SJCRH30 (cell line): ENCODE measurements around the gene SPRR2D. TPM values are rescaled to one million over a fixed set of nuclear protein-coding genes. Genes with fewer than 3 reads are reported as not detected.
A peak's percentile ranks its signal among the peaks of the same experiment; 100 is the strongest.
"Not testable (repeated sequence)": the region's sequence is repeated elsewhere in the genome, so short reads cannot be mapped to it uniquely, and the experiment has no call there.

ENCODE experiments used
- DNase-seq, 2 experiments: peaks; one replicate each; pipeline ENCODE4 v3.0.0-alpha.2; 2015 to 2020
- H3K27ac ChIP-seq: fragments of 250-450 bp; sonication (Bioruptor Pico); 2 replicates; pipeline ENCODE4 v1.5.1; 2020; ENCODE audit warnings: mild to moderate bottlenecking, moderate library complexity
- H3K27me3 ChIP-seq: fragments of 250-450 bp; sonication (Bioruptor Pico); 2 replicates; pipeline ENCODE4 v1.5.1; 2020; ENCODE audit warnings: mild to moderate bottlenecking, moderate library complexity
- H3K36me3 ChIP-seq: fragments of 250-450 bp; sonication (Bioruptor Pico); 2 replicates; pipeline ENCODE4 v1.5.1; 2020; ENCODE audit warnings: mild to moderate bottlenecking, moderate library complexity
- H3K4me1 ChIP-seq: fragments of 250-450 bp; sonication (Bioruptor Pico); 2 replicates; pipeline ENCODE4 v1.5.1; 2020; ENCODE audit warnings: mild to moderate bottlenecking, moderate library complexity
- H3K4me3 ChIP-seq: fragments of 250-450 bp; sonication (Bioruptor Pico); 2 replicates; pipeline ENCODE4 v1.5.1; 2020; ENCODE audit warnings: mild to moderate bottlenecking, moderate library complexity
- H3K9me3 ChIP-seq: fragments of 250-450 bp; sonication (Bioruptor Pico); replicated peaks from 2 replicates; pipeline ENCODE4 v1.5.1; 2020; ENCODE audit warnings: mild to moderate bottlenecking, moderate library complexity
- total RNA-seq: library from RNA; depleted of rRNA; stranded (reverse); fragments of >200 nt; shearing (Covaris generic); gene quantifications from 2 replicates; pipeline ENCODE4 v1.2.3, GENCODE V29; 2014; rRNA removed

Gene SPRR2D
- not detected in 2 replicates for total RNA-seq

GRCh38 chr1:153040950-153041631 lies at the start of gene SPRR2D:
Gene SPRR2D (minus strand): TSS chr1:153041120. CDS start chr1:153040346, 774 bp downstream.
- H3K4me1 ChIP-seq, result no peaks in the 10 kb centered on the region
- no peak within 1 kb of the TSS for H3K27ac ChIP-seq
- no peaks in the 10 kb centered on the region for H3K27me3 ChIP-seq
- DNase-seq, result no peak
- H3K36me3 ChIP-seq, result no peaks in the 10 kb centered on the region
- no peaks in the 10 kb centered on the region for H3K9me3 ChIP-seq
- no peak within 1 kb of the TSS for H3K4me3 ChIP-seq

DNA sequence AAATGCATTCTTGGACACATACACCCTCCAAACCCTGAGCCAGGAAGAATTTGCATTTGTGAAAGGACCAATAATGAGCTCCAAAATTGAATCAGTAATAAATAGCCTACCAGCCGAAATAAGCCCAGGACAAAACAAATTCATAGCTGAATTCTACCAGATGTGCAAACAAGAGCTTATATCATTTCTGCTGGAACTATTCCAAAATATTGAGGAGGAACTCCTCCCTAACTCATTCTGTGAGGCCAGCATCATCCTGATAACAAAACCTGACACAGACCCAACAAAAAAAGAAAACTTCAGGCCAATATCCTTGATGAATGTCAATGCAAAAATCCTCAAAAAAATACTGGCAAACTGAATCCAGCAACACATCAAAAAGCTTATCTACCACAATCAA lies 46.7 kb upstream of the SPRR2D start:
- no peaks in the 10 kb centered on the region for H3K36me3 ChIP-seq
- no peaks in the 10 kb centered on the region for H3K4me1 ChIP-seq
- DNase-seq, result no peak
- H3K4me3 ChIP-seq, result no peak overlapping the region
- H3K9me3 ChIP-seq, result no peaks in the 10 kb centered on the region
- H3K27me3 ChIP-seq, result no peaks in the 10 kb centered on the region
- H3K27ac ChIP-seq, result no peak overlapping the region

GRCh38 chr1:153081736-153082135 lies 40.8 kb upstream of the SPRR2D start:
- no peak overlapping the region for H3K4me3 ChIP-seq
- no peaks in the 10 kb centered on the region for H3K4me1 ChIP-seq
- no peak for DNase-seq
- H3K27ac ChIP-seq, result no peak overlapping the region
- H3K9me3 ChIP-seq, result no peaks in the 10 kb centered on the region
- H3K27me3 ChIP-seq, result no peaks in the 10 kb centered on the region
- no peaks in the 10 kb centered on the region for H3K36me3 ChIP-seq

DNA sequence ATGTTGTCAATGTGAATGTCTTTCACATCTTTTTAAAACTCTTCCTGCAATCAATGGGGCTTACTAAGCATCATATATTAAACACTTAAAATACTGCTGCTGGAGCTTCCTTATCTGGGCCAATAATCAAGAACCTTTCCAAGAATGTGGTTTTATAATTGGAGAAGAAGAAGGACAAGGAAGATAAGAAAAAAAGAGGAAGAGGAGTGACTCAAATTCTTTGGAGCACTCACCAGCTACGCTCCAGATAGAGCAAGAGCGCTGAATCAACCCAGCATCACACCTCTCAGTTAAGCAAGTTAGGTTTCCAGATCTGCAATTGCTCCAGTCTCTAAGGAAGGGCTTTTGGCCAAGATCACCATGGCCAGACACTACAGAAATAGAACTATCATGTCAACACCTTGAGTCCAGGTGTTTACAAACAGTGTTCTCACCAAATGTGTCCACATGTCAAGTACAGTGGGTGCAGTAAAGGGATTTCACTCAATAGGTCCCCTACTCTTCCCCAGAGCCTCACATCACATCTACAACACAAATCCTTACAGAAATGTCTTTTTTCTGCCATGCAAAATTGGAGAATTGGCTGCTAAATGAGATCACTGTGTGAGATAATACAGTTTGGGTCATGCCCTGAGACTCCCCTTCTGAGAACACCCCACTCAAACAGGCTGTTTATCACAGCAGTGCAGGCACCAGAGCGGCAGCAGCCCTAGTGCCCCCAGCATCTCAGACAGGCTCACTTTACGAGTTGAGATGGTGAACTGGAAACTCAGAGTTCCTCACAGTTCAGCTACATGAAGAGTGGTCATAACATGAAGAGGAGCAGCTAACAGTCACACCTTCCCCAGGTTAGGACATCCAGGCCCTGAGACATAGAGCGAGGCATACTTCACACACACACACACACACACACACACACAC lies 32.1 kb upstream of the SPRR2D start:
- Histone ChIP-seq H3K9me3 (no peaks in the 10 kb centered on the region), H3K4me3 (no peak overlapping the region), H3K4me1 (no peaks in the 10 kb centered on the region), H3K36me3 (no peaks in the 10 kb centered on the region), H3K27me3 (no peaks in the 10 kb centered on the region), H3K27ac (no peak overlapping the region)
- DNase-seq, result no peak

DNA sequence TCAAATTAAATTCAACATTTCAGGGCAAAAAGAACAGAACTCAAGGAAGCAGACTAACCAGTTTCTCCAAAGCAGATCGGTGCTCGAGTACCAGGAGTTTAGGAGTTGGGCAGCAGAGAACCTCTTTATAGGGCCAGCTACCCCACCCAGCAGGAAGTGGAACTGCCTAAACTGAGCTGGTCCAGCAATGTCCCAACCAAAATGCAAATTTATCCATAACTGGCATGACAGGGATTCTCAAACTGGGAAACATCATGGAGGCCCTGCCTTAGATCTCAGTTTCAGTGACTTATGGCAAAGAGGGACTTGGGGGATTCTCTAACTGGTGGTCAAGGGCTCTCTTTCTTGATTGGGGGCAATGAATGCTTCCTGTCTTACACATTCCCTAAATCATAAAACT lies 30.6 kb upstream of the SPRR2D start, which contains the start of gene SPRR2B:
Gene SPRR2B, minus strand, starts transcription at position 101 of the 400 bp plus-strand sequence. CDS start 772 bp downstream, outside the sequence.
- Histone ChIP-seq H3K27ac (no peak within 1 kb of the TSS), H3K4me3 (no peak within 1 kb of the TSS), H3K9me3 (no peaks in the 10 kb centered on the region), H3K27me3 (no peaks in the 10 kb centered on the region), H3K4me1 (no peaks in the 10 kb centered on the region), H3K36me3 (no peaks in the 10 kb centered on the region)
- DNase-seq, result no peak

- Histone ChIP-seq H3K36me3 (no peaks in the 10 kb centered on the region), H3K27me3 (no peaks in the 10 kb centered on the region), H3K9me3 (no peaks in the 10 kb centered on the region), H3K4me1 (no peaks in the 10 kb centered on the region), H3K4me3 (no peak overlapping the region), H3K27ac (no peak overlapping the region)
- DNase-seq, result no peak
Measured at GRCh38 chr1:153070243-153070642, 29.3 kb upstream of the SPRR2D start.

DNA sequence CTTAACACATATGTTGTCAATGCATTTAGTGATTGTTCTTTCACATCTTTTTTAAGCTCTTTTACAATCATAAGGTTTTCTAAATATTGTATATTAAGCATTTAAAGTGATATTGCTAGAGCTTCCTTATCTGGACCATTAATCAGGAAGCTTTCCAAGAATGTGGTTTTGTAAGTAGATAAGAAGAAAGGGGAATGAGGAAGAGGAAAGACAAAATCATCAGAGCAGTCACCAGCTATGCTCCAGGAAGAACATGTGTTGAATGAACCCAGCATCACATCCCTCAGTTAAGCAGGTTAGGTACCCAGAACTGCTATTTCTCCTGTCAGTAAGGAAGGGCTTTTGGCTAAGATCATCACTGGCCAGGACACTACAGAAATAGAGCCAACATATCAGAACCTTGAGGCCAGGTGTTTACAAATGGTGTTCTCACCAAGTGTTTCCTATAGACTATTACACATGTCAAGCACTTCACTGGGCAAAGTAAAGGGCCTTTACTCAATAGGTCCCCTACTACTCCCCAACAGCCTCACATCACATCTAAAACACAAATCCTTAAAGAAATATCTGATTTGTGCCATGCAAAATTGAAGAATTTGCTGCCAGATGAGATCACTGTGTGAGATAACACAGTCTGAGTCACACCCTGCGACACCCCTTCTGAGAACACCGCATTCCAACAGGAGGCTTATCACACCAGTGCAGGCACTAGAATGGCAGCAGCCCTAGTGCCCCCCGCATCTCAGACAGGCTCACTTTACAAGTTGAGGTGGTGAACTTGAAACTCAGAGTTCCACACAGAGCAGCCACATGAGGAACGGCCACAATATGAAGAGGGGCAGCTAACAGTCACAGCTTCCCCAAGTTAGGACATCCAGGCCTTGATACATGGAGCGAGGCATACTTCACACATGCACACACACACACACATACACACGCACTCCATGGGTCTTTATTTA lies 18.2 kb upstream of the SPRR2D start:
- DNase-seq, result peak in 1 of 2 experiments; percentile 2

DNA sequence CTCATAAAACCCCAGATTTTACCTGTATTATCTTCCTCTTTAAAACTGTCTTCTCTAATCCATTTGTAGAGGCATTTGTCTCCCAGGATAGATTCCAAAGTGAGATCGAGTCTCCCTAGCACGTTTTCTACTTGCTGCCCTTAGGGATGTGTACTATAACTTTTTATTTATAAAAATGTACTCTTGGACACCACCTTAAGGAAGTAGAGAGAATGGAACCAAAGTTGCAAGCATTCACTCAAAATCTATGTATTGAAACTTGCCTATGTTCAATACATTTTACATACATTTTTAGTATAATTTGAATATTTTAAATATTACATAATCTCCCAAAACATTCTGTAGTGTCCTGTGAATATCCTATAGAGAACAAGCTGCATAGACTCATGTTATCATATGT lies 17.2 kb upstream of the SPRR2D start:
- H3K9me3 ChIP-seq, result no peaks in the 10 kb centered on the region
- no peak overlapping the region for H3K27ac ChIP-seq
- H3K4me1 ChIP-seq, result peaks cover 3% of the 10 kb centered on the region; the same call in 1 of the 2 replicates
- no peaks in the 10 kb centered on the region for H3K36me3 ChIP-seq
- H3K4me3 ChIP-seq, result no peak overlapping the region
- no peak for DNase-seq
- H3K27me3 ChIP-seq, result no peaks in the 10 kb centered on the region; the same call in none of the 2 replicates

More for the DNA sequence above, 18.2 kb upstream of the SPRR2D start:
- no peaks in the 10 kb centered on the region for H3K9me3 ChIP-seq
- H3K27ac ChIP-seq, result no peak overlapping the region
- peaks cover 3% of the 10 kb centered on the region; the same call in 1 of the 2 replicates for H3K4me1 ChIP-seq
- no peaks in the 10 kb centered on the region for H3K36me3 ChIP-seq
- no peaks in the 10 kb centered on the region; the same call in none of the 2 replicates for H3K27me3 ChIP-seq
- H3K4me3 ChIP-seq, result no peak overlapping the region

- DNase-seq, result no peak
- peaks cover 3% of the 10 kb centered on the region; the same call in 1 of the 2 replicates for H3K4me1 ChIP-seq
- no peaks in the 10 kb centered on the region; the same call in none of the 2 replicates for H3K27me3 ChIP-seq
- H3K36me3 ChIP-seq, result no peaks in the 10 kb centered on the region
- no peaks in the 10 kb centered on the region for H3K9me3 ChIP-seq
- no peak within 1 kb of the TSS for H3K27ac ChIP-seq
- no peak within 1 kb of the TSS for H3K4me3 ChIP-seq
Measured at GRCh38 chr1:153057375-153057774, 16.5 kb upstream of the SPRR2D start, which contains the start of gene SPRR2A. Gene SPRR2A (minus strand): TSS chr1:153057512. CDS start chr1:153056735, 777 bp downstream.

- not testable (repeated sequence) for H3K9me3 ChIP-seq, H3K4me3 ChIP-seq, H3K27ac ChIP-seq, H3K36me3 ChIP-seq, H3K27me3 ChIP-seq, H3K4me1 ChIP-seq, DNase-seq
Measured at GRCh38 chr1:153056111-153056510, 15.2 kb upstream of the SPRR2D start.

GRCh38 chr1:153049211-153049610 lies 8.3 kb upstream of the SPRR2D start:
- Histone ChIP-seq H3K9me3 (no peaks in the 10 kb centered on the region), H3K27me3 (no peaks in the 10 kb centered on the region), H3K27ac (no peak overlapping the region), H3K4me3 (no peak overlapping the region), H3K36me3 (no peaks in the 10 kb centered on the region), H3K4me1 (no peaks in the 10 kb centered on the region)
- DNase-seq, result no peak

- no peak for DNase-seq
- H3K36me3 ChIP-seq, result no peaks in the 10 kb centered on the region
- H3K27me3 ChIP-seq, result no peaks in the 10 kb centered on the region
- no peak overlapping the region for H3K27ac ChIP-seq
- no peak overlapping the region for H3K4me3 ChIP-seq
- H3K4me1 ChIP-seq, result no peaks in the 10 kb centered on the region
- H3K9me3 ChIP-seq, result no peaks in the 10 kb centered on the region
Measured at GRCh38 chr1:153035211-153035610, 5.7 kb downstream of the SPRR2D start.

DNA sequence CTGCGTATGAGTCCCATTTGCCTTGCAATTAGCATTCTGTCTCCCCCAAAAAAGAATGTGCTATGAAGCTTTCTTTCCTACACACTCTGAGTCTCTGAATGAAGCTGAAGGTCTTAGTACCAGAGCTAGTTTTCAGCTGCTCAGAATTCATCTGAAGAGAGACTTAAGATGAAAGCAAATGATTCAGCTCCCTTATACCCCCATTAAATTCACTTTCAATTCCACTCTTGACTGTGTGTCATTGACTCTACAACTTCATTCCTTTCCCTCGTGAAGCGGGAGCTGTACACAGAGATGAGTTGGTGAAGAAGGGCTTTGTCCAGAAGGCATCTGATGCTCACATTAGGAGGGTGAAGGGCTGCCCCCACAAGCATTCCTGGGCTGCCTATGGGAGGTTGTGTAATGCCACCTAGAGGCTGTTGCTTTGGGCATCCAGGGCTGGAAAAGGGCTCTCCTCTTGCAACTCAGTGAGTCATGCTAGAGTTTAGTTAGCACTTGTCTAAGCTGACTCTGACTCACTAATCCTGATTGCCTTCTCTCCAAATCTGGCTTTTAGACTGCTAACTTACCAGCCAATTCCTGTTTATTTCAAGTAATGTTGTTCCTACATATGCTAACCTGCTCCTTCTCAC lies 8.1 kb downstream of the SPRR2D start:
- no peaks in the 10 kb centered on the region for H3K9me3 ChIP-seq
- H3K27ac ChIP-seq, result no peak overlapping the region
- no peaks in the 10 kb centered on the region for H3K27me3 ChIP-seq
- no peaks in the 10 kb centered on the region for H3K4me1 ChIP-seq
- peak; percentile 30 to 40 for DNase-seq
- no peaks in the 10 kb centered on the region for H3K36me3 ChIP-seq
- no peak overlapping the region for H3K4me3 ChIP-seq

- Histone ChIP-seq H3K9me3 (no peaks in the 10 kb centered on the region), H3K4me1 (no peaks in the 10 kb centered on the region), H3K4me3 (no peak overlapping the region), H3K27me3 (no peaks in the 10 kb centered on the region), H3K27ac (no peak overlapping the region), H3K36me3 (no peaks in the 10 kb centered on the region)
- no peak for DNase-seq
Measured at GRCh38 chr1:153032073-153032472, 8.8 kb downstream of the SPRR2D start.
